Hematopoietic multipotent progenitor cell treated with erythropoietin and hydrocortisone succinate and interleukin-3 and kit ligand, for 4 days (in vitro differentiated cells): ENCODE measurements around the gene WDR33.
"Not testable (repeated sequence)": the region's sequence is repeated elsewhere in the genome, so short reads cannot be mapped to it uniquely, and the experiment has no call there.

Source experiments
- DNase-seq: peaks from one replicate; pipeline ENCODE4 v3.0.0-alpha.2; 2015

Gene WDR33

GRCh38 chr2:127810619-127811396, at the start of gene WDR33:
TSS of gene WDR33 (minus strand) at chr2:127811171. CDS start at chr2:127770981, 40,190 bp downstream.
- DNase-seq, result peak; percentile 98

- DNase-seq, result no peak
These were observed 49.2 kb upstream of the WDR33 start for GRCh38 chr2:127860130-127860529.

DNA sequence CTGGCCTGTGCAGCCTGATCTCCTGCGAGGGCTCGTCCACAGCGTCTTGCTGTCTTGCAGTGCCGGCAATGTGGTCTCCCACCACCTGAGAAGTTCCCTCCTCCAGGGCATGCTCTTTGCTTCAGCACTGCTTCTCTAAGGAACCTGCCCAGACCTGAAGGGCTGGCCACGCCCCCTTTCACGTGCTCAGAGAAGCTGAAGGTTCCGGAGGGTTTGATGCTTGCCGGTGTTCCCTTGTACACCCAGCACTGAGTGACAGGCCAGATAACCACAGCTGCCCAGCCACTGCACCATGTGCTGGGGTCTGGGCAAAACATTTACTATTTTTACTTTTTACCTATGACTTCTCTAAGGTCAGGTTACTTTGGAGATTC, 48.7 kb upstream of the WDR33 start:
- DNase-seq, result peak; percentile 81

DNA sequence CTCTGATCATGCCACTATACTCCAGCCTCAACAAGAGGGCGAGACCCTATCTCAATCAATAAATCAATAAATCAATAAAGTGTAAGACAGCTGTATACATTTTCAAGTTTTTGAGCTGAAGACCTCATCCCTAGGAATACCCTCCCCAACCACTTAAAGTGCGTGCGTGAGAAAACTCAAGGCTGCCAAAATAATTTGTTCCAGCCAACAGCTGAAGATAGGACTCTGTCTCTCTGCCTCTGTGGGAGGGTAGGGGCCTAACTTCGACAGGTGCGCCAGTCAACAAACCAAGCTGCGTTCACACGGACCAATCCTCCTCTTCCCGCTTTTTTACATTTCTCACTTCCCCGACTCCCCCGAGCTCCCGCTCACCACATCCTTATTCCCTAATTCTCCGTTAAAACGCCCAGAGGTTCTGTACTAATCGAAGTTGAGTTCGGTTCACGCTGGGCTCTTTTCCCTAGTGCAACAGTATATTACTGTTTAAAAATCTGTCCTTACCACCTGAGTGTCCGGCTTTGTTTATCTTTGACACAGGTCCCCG, 46.4 kb upstream of the WDR33 start:
- DNase-seq, result peak; percentile 61

GRCh38 chr2:127853671-127854070, 42.7 kb upstream of the WDR33 start:
- DNase-seq, result no peak

GRCh38 chr2:127852388-127852787, 41.4 kb upstream of the WDR33 start:
- no peak for DNase-seq

- no peak for DNase-seq
These were observed 37.0 kb upstream of the WDR33 start for GRCh38 chr2:127847931-127848330.

DNA sequence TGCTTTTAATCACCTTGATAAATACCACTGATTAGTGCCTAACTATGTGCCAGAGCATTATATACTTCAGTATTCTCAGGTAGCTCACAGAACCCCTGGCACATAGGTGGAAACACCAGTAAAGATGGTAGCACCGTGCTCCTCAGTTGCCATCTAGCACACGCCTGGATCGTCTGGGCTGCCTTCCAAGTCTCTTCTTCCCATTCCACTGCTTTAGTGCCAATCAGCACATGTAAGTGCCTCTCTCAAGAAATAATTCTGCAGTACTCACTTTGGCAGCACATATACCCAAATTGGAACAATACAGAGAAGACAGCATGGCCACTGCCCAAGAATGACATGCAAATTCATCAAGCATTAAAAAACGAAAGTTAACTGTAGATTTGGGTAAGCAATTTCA, 34.0 kb upstream of the WDR33 start:
- no peak for DNase-seq

DNA sequence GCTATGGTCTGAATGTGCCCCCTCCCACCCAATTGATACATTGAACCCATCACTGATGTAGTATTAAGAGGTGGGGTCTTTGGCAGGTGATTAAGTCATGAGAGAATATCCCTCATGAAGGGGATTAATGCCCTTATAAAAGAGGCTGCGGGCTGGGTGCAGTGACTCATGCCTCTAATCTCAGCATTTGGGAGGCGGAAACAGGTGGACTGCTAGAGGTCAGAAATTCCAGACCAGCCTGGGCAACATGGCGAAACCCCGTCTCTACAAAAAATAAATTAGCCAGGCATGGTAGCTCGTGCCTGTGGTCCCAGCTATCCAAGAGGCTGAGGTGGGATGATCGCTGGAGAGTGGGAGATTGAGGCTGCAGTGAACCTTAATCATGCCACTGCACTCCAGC, 32.7 kb upstream of the WDR33 start:
- no peak for DNase-seq

GRCh38 chr2:127841466-127842178, 30.7 kb upstream of the WDR33 start:
- DNase-seq, result no peak

- no peak for DNase-seq
These were observed 29.9 kb upstream of the WDR33 start for GRCh38 chr2:127840893-127841292.

- DNase-seq, result no peak
These were observed 24.0 kb upstream of the WDR33 start for GRCh38 chr2:127834951-127835350.

DNA sequence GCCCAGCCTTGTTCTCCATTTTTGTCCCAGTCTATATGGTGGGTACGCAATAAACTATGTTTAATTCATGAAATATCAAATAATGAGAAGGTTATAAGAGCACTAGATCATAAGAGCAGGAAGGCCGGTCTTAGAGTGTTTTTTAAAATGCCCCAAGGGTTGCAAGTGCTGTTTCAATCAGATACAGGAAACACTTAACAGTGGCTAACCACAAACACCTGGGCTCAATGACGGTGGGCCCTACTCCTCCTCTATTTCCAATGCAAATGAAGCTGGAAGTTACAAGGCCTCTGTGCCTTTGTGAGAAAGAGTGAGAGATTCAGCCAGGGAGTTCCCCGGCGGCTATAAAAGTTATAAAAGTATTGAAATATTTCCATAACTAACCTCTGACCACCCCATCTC, 18.9 kb upstream of the WDR33 start:
- peak; percentile 62 for DNase-seq

DNA sequence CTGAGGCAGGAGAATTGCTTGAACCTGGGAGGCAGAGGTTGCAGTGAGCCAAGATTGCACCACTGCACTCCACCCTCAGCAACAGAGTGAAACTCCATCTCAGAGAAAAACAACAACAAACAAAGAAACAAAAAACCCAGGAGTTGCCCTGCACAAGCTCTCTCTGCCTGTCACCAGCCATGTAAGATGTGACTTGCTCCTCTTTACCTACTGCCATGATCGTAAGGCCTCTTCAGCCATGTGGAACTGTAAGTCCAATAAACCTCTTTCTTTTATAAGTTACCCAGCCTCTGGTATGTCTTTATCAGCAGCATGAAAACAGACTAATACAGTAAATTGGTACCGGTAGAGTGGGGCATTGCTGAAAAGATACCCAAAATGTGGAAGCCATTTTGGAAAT, 15.7 kb upstream of the WDR33 start:
- not testable (repeated sequence) for DNase-seq

GRCh38 chr2:127826047-127826446, 15.1 kb upstream of the WDR33 start:
- no peak for DNase-seq

- no peak for DNase-seq
These were observed 9.2 kb upstream of the WDR33 start for GRCh38 chr2:127820080-127820668.

- DNase-seq, result no peak
These were observed 7.9 kb upstream of the WDR33 start for GRCh38 chr2:127818794-127819425.

DNA sequence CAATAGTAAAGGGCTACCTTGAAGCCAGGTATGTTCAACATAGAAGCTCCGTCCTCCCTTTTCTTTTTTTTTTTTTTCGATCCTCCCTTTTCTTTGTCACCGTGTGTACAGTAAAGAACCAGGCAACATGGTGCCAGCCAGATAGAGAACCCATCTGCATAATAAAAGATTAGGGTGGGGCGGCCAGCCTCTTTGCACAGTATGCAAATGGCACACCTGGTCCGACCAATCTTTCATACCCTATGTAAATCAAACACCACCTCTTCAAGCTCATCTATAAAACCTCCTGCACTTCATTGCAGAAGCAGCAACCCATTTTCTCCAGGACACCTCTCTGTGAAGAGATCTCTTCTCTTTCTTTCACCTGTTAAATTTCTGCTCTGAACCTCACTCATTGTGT, 7.3 kb upstream of the WDR33 start:
- no peak for DNase-seq

GRCh38 chr2:127814677-127815076, 3.7 kb upstream of the WDR33 start:
- DNase-seq, result no peak

GRCh38 chr2:127812441-127812840, 1.5 kb upstream of the WDR33 start:
- not testable (repeated sequence) for DNase-seq

GRCh38 chr2:127811397-127812321, 688 bp upstream of the WDR33 start:
- DNase-seq, result peak; percentile 62

- no peak for DNase-seq
These were observed 784 bp downstream of the WDR33 start for GRCh38 chr2:127810156-127810618.
